ENCODE data around the gene GRB10. TPM values are rescaled to one million over a fixed set of nuclear protein-coding genes. Genes with fewer than 3 reads are reported as not detected.

GRB10 gene
- total RNA-seq: 51.8 TPM
- long read RNA-seq, full-length matches to known transcripts: 11 of 72 reads
- long read RNA-seq, partial matches to known transcripts: 12 of 72 reads
- long read RNA-seq, other reads (novel, unspliced or antisense): 49 of 72 reads

DNA sequence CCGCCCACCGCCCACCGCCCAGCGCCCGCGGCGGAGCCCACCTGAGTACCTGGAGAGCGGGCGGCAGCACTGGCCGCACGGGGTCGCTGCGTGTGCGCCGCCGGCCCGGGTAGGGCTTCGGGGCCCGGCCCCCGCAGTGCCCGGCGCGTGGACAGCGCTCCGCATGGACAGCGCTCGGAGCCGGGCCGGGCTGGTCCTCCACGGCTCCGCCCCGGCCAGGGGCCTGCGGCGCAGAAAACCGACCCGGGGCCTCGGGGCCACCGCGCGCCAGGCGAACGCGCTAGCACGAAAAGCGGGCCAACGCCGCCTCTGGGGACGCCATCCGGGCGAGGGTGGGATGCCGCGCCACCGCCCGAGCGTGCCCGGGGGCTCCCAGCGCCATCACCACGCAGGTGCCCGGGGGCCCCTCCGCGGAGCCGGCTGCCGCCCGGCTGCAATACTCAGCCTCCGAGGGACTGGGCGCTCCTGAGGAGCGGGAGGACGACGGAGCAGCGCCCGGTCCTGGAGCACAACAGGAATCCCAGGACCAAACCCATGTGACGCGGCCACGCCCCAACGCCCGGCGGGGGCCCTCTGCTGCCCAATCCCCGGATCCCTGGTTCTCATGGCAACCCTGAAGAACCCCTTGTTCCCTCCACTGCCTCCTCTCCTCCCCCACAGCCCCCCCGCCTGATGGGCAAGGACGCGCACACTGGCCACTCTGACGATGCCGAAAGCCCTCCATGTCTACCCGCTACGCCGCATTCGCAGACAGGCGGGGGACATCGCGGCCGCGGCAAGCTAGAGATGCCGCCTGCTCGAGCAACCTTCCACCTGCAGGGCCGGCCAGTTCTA, at the start of gene GRB10:
GRB10 (minus strand) TSS at position 522 of the 834 bp plus-strand sequence. CDS start 50,574 bp downstream, outside the sequence.
- intact Hi-C loops (cut with DNase I): no loop called here

DNA sequence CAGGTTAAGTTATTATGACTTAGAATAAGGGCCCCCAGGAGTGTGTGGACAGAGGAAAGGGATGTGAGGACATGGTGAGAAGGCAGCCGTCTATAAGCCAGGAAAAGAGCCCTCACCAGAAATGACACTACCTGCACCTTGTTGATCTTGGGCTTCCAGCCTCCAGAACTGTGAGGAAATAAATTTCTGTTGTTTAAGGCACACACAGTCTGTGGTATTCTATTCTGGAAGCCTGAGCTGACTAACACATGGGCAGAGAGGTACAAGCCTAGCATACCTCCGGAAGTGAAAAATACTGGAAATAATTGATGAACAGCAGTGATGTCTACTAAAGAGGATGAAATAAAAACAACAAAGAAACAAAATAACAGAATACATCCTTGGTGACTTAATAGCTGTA, 46.1 kb upstream of the GRB10 start:
- DNase-seq (ENCODE audit: low spot score): no peak
- intact Hi-C loops (cut with DNase I): no loop called here

More for the DNA sequence above, at the start of gene GRB10:
- DNase-seq (ENCODE audit: low spot score): no peak

DNA sequence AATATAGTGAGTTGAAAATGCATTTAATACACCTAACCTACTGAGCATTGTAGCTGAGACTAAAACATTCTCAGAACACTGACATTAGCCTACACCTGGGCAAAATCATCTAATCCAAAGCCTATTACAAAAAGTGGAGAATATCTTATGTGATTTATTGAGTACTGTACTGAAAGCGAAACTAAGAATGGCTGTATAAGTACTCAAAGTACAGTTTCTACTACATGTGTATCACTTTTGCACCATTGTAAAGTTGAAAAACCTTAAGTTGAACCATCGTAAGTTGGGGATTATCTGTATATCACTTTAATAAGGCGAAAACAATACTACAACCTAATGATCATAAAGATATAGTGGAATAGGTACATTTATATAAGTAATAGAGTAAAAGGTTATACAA, 45.4 kb upstream of the GRB10 start:
- intact Hi-C loops (cut with DNase I): no loop called here
- no peak for DNase-seq (ENCODE audit: low spot score)

DNA sequence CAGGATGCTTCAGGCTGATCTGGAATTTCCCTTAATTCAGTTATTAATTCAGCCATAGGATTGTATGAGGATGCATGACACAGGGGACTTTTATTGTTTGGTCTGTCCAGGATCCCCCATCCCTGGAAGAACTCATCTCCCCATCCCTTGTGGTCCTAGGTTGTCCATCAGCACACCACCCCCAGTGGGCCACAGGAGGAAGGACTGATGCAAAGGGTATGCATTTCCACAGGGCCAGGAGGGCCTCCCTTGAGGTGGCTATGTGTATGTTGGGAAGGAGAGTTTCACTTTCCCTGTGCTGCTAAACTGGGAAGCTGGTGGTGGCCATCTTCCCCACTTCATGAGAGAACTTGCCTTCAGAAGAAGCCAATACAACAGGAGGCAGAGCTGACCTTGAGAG, 44.6 kb upstream of the GRB10 start:
- intact Hi-C loops (cut with DNase I): no loop called here
- no peak for DNase-seq (ENCODE audit: low spot score)

DNA sequence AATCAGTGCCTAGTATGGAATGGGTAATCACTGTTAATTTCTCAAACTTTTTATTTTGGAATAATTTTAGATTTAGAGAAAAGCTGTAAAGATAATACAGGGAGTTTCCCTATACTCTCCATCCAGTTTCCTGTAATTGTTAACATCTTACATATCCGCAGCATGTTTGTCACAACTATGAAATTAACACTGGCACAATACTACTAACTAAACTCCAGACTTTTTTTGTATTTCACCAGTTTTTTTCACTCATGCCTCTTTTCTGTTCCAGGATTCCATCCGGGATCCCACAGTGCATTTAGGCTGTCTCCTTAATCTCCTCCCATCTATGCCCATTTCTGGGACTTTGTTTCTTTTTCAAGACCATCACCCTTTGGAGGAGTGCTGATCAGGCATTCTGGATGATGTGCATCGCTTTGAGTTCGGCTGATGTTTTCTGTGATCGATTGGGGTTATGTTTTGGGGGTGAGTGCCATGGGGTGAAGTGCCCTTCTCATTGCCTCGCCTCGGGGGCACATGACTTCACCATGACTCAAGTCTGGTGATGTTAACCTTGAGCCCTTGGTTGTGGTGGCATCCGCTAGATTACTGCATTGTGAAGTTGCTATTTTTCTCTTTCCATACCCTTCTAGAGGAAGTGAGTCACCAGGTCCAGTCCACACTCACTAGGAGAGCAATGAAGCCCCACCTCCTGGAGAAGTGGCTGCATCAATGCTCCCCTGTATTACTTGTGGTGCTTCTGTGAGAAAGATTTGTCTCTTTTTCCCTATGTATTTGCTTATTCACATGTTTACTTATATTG, 43.9 kb upstream of the GRB10 start:
- DNase-seq (ENCODE audit: low spot score): no peak
- intact Hi-C loops (cut with DNase I): no loop called here

DNA sequence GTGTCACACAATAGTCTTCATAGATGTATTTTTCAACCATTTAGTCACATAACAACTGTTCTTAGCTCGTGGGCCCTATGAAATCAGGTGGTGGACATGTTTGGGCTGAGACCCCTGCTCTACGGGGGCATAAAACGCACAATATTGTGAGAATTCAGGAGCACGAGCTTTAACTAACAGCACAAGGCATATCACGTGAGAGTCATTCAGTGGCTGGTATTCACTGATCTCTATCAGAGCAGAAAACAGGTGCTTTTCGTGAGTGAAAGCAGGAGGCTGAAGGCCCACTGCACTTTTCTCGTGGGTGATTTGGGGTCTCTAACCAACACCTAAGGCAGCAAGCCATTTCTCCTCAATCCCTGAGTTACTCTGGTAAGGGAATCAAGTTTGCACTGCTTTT, 42.8 kb upstream of the GRB10 start:
- intact Hi-C loops (cut with DNase I): no loop called here

DNA sequence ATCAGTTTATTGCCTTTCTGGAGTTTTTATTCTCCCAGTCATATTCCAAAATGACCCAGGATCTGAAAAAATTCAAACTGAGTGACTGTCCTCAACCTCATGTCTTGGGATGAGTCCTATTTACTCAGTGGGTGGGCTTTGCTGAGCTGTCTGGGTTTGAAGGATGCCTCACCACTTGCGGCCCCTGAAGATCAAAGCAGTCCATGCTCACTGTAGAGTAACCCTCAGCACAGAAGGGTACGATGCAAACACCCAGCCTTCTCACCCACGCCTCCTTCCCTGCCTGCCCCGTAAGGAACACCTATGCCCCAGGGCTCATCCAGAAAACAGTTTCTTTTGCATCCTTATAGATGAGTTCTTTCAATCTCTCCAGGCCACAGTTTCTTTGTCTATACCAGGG, 42.2 kb upstream of the GRB10 start:
- intact Hi-C loops (cut with DNase I): no loop called here
- peak; percentile 57 for DNase-seq (ENCODE audit: low spot score)

More for the DNA sequence above, 42.8 kb upstream of the GRB10 start:
- peak; percentile 29 for DNase-seq (ENCODE audit: low spot score)

DNA sequence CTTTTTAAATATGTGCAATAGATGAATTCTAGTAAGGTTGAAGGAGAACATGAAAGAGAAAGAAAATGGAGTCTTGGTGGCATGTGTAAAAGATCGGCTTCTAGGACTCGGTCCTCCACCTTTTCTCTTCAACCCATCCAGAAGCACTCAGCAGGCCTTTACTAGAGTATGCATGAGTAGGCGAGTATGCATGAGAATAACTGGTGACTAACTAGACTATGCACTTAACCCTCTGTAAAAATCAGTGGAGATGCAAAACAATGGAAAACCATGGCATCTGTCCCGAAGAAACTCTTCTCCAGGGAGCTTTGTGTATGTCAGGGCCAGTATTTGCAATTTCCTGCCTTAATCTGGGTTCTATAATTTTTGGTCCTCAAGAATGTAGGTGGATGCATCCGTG, 40.0 kb upstream of the GRB10 start:
- DNase-seq (ENCODE audit: low spot score): no peak
- intact Hi-C loops (cut with DNase I): no loop called here

DNA sequence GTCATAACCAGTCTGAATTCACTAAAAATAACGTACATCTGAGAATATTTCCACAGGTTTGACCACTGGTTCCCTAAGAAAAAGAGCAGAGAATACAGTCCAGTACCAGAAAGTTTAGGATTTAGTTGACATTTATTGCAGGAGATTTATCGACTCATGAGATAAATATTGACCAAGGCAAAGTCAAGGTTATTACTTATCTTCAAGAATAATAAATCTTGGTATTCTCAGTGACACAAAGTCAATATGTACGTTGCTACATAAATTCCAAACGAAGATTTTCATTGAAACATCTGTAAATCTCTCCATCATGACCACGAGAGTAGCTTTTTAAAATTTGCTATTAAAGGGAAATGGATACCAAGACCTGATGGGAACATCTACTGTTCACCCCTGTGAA, 39.4 kb upstream of the GRB10 start:
- DNase-seq (ENCODE audit: low spot score): no peak
- intact Hi-C loops (cut with DNase I): no loop called here

DNA sequence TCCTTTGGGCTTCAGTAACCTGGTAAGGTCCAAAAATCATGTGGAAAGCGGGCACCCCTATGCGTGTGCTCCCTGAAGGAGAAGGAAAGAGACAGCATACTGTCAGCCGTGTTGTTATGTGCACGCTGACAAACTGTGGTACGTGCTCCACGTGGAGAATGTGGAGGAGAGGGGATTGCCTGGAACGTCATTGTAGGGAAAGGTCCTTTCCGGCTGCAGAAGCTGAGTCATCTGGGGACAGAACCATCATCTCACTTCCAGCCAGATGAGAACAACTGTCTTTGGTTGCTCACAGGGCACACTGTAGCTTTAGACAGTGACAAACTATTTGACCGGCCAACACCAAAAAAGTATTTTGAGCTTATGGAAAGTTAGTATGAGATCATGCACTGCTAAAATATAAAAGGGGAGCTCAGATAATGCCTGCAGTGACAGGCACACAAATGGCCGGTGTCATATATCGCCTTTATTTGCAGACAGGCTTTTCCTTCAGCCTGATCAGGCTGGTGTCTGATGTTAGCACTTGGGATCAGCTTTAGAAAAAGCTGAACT, 38.8 kb upstream of the GRB10 start:
- intact Hi-C loops (cut with DNase I): no loop called here
- no peak for DNase-seq (ENCODE audit: low spot score)

DNA sequence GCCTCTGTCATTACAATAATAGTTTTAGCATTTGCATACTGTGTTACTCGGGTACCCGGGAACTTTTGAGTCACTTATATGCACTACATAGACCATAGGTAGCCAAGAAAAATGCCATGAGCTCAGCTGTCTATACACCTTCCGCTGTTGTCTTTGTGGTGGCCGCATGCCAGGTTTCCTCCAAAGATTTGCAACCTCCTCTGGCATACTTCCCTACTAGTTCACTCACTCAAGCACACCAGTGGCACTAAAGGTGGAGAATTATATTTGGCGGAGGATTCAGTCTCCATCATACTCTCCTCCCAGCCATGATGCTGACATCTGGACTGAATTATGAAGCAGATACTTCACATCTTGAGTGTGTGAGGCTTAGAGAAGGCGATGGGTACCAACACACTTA, 35.6 kb upstream of the GRB10 start:
- DNase-seq (ENCODE audit: low spot score): no peak
- intact Hi-C loops (cut with DNase I): no loop called here

DNA sequence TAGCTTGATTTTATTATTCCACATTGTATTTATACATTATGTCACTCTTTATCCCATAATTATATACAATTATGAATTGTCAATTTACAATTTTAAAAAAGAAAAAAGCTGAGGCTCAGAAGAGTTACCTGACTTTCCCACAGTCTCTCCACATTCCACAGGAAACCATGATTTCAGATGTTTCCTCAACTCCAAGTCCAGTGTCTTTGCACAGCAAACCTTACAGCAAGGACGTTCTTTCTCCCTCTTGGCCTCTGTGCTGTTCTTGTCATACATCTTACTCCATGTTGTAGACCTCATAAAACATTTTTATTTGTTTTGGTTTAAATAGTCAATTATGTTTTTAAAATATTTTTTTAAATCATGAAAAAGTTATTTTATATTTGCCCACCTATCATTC, 34.9 kb upstream of the GRB10 start:
- intact Hi-C loops (cut with DNase I): no loop called here
- DNase-seq (ENCODE audit: low spot score): no peak

DNA sequence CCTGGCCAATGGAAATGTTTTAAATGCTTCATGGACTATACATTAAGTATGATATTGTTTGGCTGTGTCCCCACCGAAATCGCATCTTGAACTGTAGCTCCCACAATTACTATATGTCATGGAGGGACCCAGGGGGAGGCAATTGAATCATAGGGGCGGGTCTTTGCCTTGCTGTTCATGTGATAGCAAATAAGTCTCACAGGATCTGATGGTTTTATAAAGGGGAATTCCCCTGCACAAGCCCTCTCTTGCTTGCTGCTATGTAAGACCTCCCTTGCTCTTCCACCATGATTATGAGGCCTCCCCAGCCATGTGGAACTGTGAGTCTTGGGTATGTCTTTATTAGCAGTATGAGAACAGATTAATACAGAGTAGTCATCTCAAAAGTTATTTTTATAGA, 32.4 kb upstream of the GRB10 start:
- intact Hi-C loops (cut with DNase I): no loop called here
- no peak for DNase-seq (ENCODE audit: low spot score)

DNA sequence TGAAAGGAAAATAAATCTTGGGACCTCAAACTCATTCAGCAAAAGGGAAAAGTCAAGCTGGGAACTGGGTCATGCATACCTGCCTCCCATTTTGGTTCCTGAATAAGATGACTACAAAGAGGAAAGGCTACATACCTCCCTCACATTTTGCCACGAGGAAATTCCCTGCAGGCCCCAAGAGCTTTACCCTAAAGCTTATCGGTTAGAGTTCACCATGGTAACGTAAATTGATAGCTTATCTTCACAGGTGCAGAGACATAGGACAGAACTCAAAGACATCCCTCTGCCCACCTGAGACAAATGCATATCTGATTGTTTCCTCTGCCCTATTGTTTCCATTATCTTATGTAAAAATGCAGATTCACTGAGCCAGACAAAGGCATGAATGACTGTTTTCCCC, 31.5 kb upstream of the GRB10 start:
- no peak for DNase-seq (ENCODE audit: low spot score)
- intact Hi-C loops (cut with DNase I): no loop called here

DNA sequence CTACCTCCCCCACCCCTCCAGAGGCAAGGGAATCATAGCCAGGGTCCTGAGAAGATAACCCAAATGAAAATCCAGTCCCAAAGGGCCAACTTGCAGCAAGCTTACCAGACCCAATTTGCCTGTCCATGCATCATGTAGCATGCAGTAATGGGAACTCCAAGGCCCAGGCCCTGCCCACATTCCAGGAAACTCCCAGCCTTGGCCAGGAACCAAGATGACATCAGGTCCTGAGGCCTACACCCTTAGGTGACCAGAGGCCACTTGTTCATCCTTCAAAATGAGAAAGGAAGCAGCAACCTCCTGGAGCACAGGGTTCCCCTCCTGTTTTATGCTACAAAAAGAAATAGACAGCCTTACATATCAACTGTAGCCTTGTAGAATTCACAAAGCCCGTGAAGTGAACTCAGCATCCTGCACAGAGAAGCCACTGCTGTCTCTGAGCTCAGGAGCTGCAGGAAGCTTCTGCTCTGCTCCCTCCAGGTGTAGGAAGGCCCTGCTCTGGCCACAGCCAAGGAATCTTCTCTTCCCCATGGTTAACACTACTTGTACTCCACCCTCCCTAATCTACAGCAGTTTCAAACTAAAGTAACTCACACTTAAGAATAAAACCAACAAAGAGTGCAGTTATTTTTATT, 30.3 kb upstream of the GRB10 start:
- intact Hi-C loops (cut with DNase I): no loop called here

DNA sequence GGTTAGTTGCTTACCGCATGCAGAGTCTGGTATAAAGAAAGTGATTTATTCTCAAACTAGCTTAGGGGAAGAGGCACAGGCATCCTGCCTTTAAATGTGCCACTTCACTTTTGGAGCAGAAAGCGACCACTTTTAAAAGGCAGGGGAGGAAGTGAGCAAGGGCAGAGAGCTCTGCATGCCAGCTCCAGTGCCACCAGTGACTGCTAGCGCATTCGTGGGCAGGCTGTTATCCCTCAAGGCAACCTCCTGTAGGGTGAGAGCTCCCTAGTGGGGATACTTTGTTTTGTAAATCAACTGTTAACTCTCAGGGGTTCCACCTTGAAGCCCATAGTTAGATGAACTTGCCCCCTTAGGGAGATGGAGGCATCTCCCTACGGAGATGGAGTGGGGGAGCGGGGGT, 29.4 kb upstream of the GRB10 start:
- intact Hi-C loops (cut with DNase I): no loop called here
- DNase-seq (ENCODE audit: low spot score): no peak

More for the DNA sequence above, 30.3 kb upstream of the GRB10 start:
- peak; percentile 89 for DNase-seq (ENCODE audit: low spot score)

DNA sequence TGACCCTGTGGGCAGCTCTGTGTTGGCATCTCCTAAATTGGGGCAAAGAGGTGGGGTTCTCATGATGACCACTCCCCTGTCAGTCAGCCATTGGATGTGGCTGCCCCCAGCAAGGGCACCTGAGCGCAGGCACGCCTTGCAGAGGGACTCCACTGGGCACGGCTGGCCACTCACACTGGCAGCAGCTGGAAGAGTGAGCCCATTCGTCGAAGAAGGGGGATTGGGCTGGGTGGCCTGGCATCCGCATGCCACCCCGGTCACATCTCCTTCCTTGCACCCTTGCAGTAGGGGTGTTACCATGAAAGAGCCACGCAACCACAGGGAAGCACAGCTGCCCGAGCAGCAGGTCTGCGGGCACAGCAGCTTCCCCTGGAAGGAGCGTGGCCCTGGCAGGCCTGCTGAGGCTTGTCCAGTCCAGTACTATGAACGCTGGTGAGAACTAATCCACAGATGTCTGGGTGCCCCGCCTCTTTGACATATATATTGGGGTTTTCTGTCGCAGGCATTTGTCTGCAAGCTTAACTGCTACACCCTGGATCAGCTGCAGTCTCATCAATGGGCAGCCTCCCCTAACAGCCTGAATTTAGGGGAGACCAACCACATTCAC, 25.7 kb upstream of the GRB10 start:
- no peak for DNase-seq (ENCODE audit: low spot score)
- intact Hi-C loops (cut with DNase I): no loop called here

DNA sequence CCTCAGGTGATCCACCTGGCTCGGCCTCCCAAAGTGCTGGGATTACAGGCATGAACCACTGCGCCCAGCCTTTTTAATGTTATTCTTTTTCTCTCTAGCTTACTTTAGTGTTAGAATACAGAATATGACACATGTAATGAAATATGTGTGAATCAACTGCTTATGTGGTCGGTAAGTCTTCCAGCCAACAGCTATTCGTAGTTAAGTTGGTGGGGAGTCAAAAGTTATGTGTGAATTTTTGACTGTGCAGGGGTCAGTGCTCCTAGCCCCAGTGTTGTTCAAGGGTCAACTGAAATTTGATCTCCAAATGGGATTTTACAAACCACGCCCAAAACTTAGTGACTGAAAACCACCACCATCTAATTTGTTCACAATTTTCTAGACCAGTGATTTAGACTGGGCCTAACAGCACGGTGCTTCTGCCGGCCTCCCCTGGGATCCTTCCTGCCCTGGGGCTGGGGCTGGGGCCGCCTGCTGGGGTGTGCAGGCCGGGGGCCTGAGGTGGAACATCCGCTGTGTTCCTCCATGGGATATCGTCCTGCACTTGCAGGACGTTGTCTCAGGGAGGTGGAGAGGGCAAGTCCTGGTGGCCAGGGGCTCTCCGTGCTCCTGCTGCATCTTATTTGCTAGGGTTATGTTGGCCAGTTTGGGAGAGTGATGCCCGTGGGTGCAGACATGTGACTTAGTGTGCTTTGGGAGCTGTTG, 24.5 kb upstream of the GRB10 start:
- intact Hi-C loops (cut with DNase I): no loop called here
- DNase-seq (ENCODE audit: low spot score): no peak

DNA sequence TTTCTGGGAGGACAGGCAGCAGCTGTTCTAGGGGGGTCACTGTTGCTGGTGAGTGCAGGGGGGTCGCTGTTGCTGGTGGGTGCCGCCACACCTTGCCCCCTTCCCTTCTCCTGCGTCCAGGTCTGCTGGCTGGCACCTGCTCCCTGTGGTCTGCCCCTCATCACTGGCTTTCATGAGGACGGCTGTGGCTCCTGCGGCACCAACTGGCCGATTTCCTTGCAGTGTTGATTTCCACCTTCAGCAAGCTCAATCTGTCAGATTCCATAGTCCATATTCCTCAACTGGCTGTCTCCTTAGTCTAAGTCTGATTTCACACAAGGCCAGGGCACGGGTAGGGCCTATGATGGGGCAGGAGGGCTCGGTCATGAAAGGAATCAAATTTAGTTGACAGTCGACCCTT, 23.4 kb upstream of the GRB10 start:
- DNase-seq (ENCODE audit: low spot score): no peak
- intact Hi-C loops (cut with DNase I): no loop called here

Measured in cardiac septum (tissue), 1 donor.